ENCODE measurements around the gene SPSB3. TPM values are rescaled to one million over a fixed set of nuclear protein-coding genes. Genes with fewer than 3 reads are reported as not detected.

The SPSB3 gene
- total and polyA plus RNA-seq, 9 of the 15 experiments (the other 6 are each of a cell fraction or from before 2014, with no cell fraction given), result 0.39 to 37.4 (median 7.1) TPM

GRCh38 chr16:1772362-1772907 lies 9.9 kb downstream of the SPSB3 start, which contains the start of gene EME2 (continued):
- TF ChIP-seq PKNOX1 (IDR thresholded peaks at IDR 0.05) (peak; percentile 23; the same call in 1 of the 2 replicates), ZNF217 (CRISPR knock-in tag; IDR thresholded peaks at IDR 0.05) (no peak), XRCC4 (IDR thresholded peaks at IDR 0.05; ENCODE audit: extremely low read depth, insufficient read depth, insufficient read length) (no peak), KAT7 (CRISPR knock-in tag; IDR thresholded peaks at IDR 0.05; ENCODE audit: borderline replicate concordance) (peak; percentile 77; the same call in 1 of the 2 replicates), ZNF592 (IDR thresholded peaks at IDR 0.05) (0 out of 2 replicates have a peak, but pooled peaks have one; percentile 14), MBD1 (CRISPR knock-in tag; IDR thresholded peaks at IDR 0.05) (no peak), ZNF740 (CRISPR knock-in tag; IDR thresholded peaks at IDR 0.05) (peak; percentile 11), ZNF740 (tag; IDR thresholded peaks at IDR 0.05) (no peak), ZNF23 (CRISPR knock-in tag; IDR thresholded peaks at IDR 0.05) (no peak), ETS2 (tag; IDR thresholded peaks at IDR 0.05; ENCODE audit: borderline replicate concordance, poor library complexity, severe bottlenecking) (no peak), NRF1 (conservative IDR thresholded peaks at IDR 0.05 in 1 of 2, IDR thresholded peaks at IDR 0.05 in 1 of 2) (peak; percentile 78 to 83), SAP30 (IDR thresholded peaks at IDR 0.05; ENCODE audit: borderline replicate concordance, insufficient read depth, low read depth, low read length, poor library complexity, severe bottlenecking) (peak; percentile 9), SMAD1 (IDR thresholded peaks at IDR 0.05; ENCODE audit: low read depth, low read length, partially characterized antibody) (no peak)

All from K562 (cell line).